Measurements from ENCODE around the gene CTCF.

Gene CTCF

GRCh38 chr16:67661886-67662652 is 99.7 kb downstream of the CTCF start:
- H4K8ac ChIP-seq (ENCODE audit: low read length): no peak overlapping the region
- no peaks in the 10 kb centered on the region for H3K27me3 ChIP-seq (ENCODE audit: control insufficient read depth in 1 of 2, insufficient read depth in 1 of 2, low read length in 2 of 2)
- no peaks in the 10 kb centered on the region for H3K9me3 ChIP-seq (ENCODE audit: control insufficient read depth, low read length)
- no peak overlapping the region for H3K4me3 ChIP-seq (ENCODE audit: insufficient read depth in 1 of 2, low read depth in 1 of 2, low read length in 2 of 2)
- H3K4me2 ChIP-seq (ENCODE audit: low read length, poor library complexity, severe bottlenecking): no peak overlapping the region
- no peak overlapping the region for H3K23ac ChIP-seq (ENCODE audit: low read length in 2 of 2)
- H3K4ac ChIP-seq (ENCODE audit: low read depth in 1 of 2, low read length in 2 of 2): no peak overlapping the region
- no peak overlapping the region for H2BK5ac ChIP-seq (ENCODE audit: low read depth, low read length, poor library complexity, severe bottlenecking)
- peaks cover 25 to 44% of the 10 kb centered on the region in 2 experiments for H3K36me3 ChIP-seq (ENCODE audit: control insufficient read depth in 1 of 2, insufficient read depth in 2 of 2, low read depth in 1 of 2, low read length in 2 of 2)
- peaks cover 11% of the 10 kb centered on the region for H3K79me1 ChIP-seq (replicated peaks; ENCODE audit: low read length, poor library complexity, severe bottlenecking)
- peaks cover 28% of the 10 kb centered on the region for H3K4me1 ChIP-seq (ENCODE audit: control insufficient read depth, insufficient read depth, low read depth, low read length)
- no peak overlapping the region for H2AFZ ChIP-seq (ENCODE audit: low read depth, low read length)
- no peak for DNase-seq
- no peak overlapping the region for H2AK5ac ChIP-seq (ENCODE audit: low read length, severe bottlenecking)
- no peak overlapping the region for H2BK12ac ChIP-seq (ENCODE audit: low read length in 2 of 2)
- no peak overlapping the region for H2BK15ac ChIP-seq (ENCODE audit: low read depth, poor library complexity, severe bottlenecking)
- H3K9ac ChIP-seq (ENCODE audit: low read length): no peak overlapping the region
- no peak overlapping the region for H3K27ac ChIP-seq (ENCODE audit: low read length, poor library complexity, severe bottlenecking)
- WGBS: 94% methylated on average over 34 of the region's 34 CpGs
- no peak overlapping the region for H3K18ac ChIP-seq (ENCODE audit: low read depth in 1 of 2, low read length in 2 of 2)
- no peak overlapping the region for H4K91ac ChIP-seq (ENCODE audit: low read length)
- H2BK120ac ChIP-seq (ENCODE audit: low read depth, low read length): no peak overlapping the region
- no peak overlapping the region for H3K14ac ChIP-seq (ENCODE audit: low read length in 2 of 2)

GRCh38 chr16:67662653-67663010 is 100.3 kb downstream of the CTCF start:
- Histone ChIP-seq H4K91ac (ENCODE audit: low read length) (no peak overlapping the region), H2BK15ac (ENCODE audit: low read depth, poor library complexity, severe bottlenecking) (no peak overlapping the region), H3K4me2 (ENCODE audit: low read length, poor library complexity, severe bottlenecking) (no peak overlapping the region), H2BK120ac (ENCODE audit: low read depth, low read length) (no peak overlapping the region), H3K18ac (ENCODE audit: low read depth in 1 of 2, low read length in 2 of 2) (no peak overlapping the region), H3K27me3 (ENCODE audit: control insufficient read depth in 1 of 2, insufficient read depth in 1 of 2, low read length in 2 of 2) (no peaks in the 10 kb centered on the region), H3K9me3 (ENCODE audit: control insufficient read depth, low read length) (no peaks in the 10 kb centered on the region), H3K27ac (ENCODE audit: low read length, poor library complexity, severe bottlenecking) (no peak overlapping the region), H2BK12ac (ENCODE audit: low read length in 2 of 2) (no peak overlapping the region), H3K4me3 (ENCODE audit: insufficient read depth in 1 of 2, low read depth in 1 of 2, low read length in 2 of 2) (no peak overlapping the region), H3K4me1 (ENCODE audit: control insufficient read depth, insufficient read depth, low read depth, low read length) (peaks cover 34% of the 10 kb centered on the region), H3K4ac (ENCODE audit: low read depth in 1 of 2, low read length in 2 of 2) (no peak overlapping the region), H3K9ac (ENCODE audit: low read length) (no peak overlapping the region), H3K23ac (ENCODE audit: low read length in 2 of 2) (no peak overlapping the region), H3K79me1 (replicated peaks; ENCODE audit: low read length, poor library complexity, severe bottlenecking) (peaks cover 11% of the 10 kb centered on the region), H3K36me3 (ENCODE audit: control insufficient read depth in 1 of 2, insufficient read depth in 2 of 2, low read depth in 1 of 2, low read length in 2 of 2) (peaks cover 25 to 39% of the 10 kb centered on the region in 2 experiments), H2BK5ac (ENCODE audit: low read depth, low read length, poor library complexity, severe bottlenecking) (no peak overlapping the region), H4K8ac (ENCODE audit: low read length) (no peak overlapping the region), H2AFZ (ENCODE audit: low read depth, low read length) (no peak overlapping the region), H3K14ac (ENCODE audit: low read length in 2 of 2) (no peak overlapping the region), H2AK5ac (ENCODE audit: low read length, severe bottlenecking) (no peak overlapping the region)
- DNase-seq: no peak

- Histone ChIP-seq H3K4me1 (ENCODE audit: control insufficient read depth, insufficient read depth, low read depth, low read length) (peaks cover 39% of the 10 kb centered on the region), H3K27ac (ENCODE audit: low read length, poor library complexity, severe bottlenecking) (no peak overlapping the region), H3K18ac (ENCODE audit: low read depth in 1 of 2, low read length in 2 of 2) (no peak overlapping the region), H2AK5ac (ENCODE audit: low read length, severe bottlenecking) (no peak overlapping the region), H3K79me1 (replicated peaks; ENCODE audit: low read length, poor library complexity, severe bottlenecking) (peaks cover 11% of the 10 kb centered on the region), H3K9me3 (ENCODE audit: control insufficient read depth, low read length) (no peaks in the 10 kb centered on the region), H3K23ac (ENCODE audit: low read length in 2 of 2) (no peak overlapping the region), H2BK15ac (ENCODE audit: low read depth, poor library complexity, severe bottlenecking) (no peak overlapping the region), H3K27me3 (ENCODE audit: control insufficient read depth in 1 of 2, insufficient read depth in 1 of 2, low read length in 2 of 2) (no peaks in the 10 kb centered on the region), H2BK5ac (ENCODE audit: low read depth, low read length, poor library complexity, severe bottlenecking) (no peak overlapping the region), H3K9ac (ENCODE audit: low read length) (no peak overlapping the region), H2AFZ (ENCODE audit: low read depth, low read length) (no peak overlapping the region), H3K14ac (ENCODE audit: low read length in 2 of 2) (no peak overlapping the region), H3K4me2 (ENCODE audit: low read length, poor library complexity, severe bottlenecking) (no peak overlapping the region), H3K36me3 (ENCODE audit: control insufficient read depth in 1 of 2, insufficient read depth in 2 of 2, low read depth in 1 of 2, low read length in 2 of 2) (peaks cover 25 to 32% of the 10 kb centered on the region in 2 experiments), H4K8ac (ENCODE audit: low read length) (no peak overlapping the region), H3K4me3 (ENCODE audit: insufficient read depth in 1 of 2, low read depth in 1 of 2, low read length in 2 of 2) (no peak overlapping the region), H4K91ac (ENCODE audit: low read length) (no peak overlapping the region), H2BK12ac (ENCODE audit: low read length in 2 of 2) (no peak overlapping the region), H3K4ac (ENCODE audit: low read depth in 1 of 2, low read length in 2 of 2) (no peak overlapping the region), H2BK120ac (ENCODE audit: low read depth, low read length) (no peak overlapping the region)
- WGBS: 81% methylated on average over 25 of the region's 25 CpGs
- peak; percentile 26 for DNase-seq
These were observed 101.0 kb downstream of the CTCF start for GRCh38 chr16:67663151-67663876.

- no peak overlapping the region for H2AFZ ChIP-seq (ENCODE audit: low read depth, low read length)
- peaks cover 37% of the 10 kb centered on the region for H3K4me1 ChIP-seq (ENCODE audit: control insufficient read depth, insufficient read depth, low read depth, low read length)
- no peak overlapping the region for H3K14ac ChIP-seq (ENCODE audit: low read length in 2 of 2)
- no peak overlapping the region for H4K8ac ChIP-seq (ENCODE audit: low read length)
- no peak overlapping the region for H3K4me2 ChIP-seq (ENCODE audit: low read length, poor library complexity, severe bottlenecking)
- H3K18ac ChIP-seq (ENCODE audit: low read depth in 1 of 2, low read length in 2 of 2): no peak overlapping the region
- no peak overlapping the region for H3K9ac ChIP-seq (ENCODE audit: low read length)
- WGBS: 96% methylated on average over 6 of the region's 6 CpGs
- no peak overlapping the region for H2AK5ac ChIP-seq (ENCODE audit: low read length, severe bottlenecking)
- no peak overlapping the region for H2BK15ac ChIP-seq (ENCODE audit: low read depth, poor library complexity, severe bottlenecking)
- H3K36me3 ChIP-seq (ENCODE audit: control insufficient read depth in 1 of 2, insufficient read depth in 2 of 2, low read depth in 1 of 2, low read length in 2 of 2): peaks cover 25 to 29% of the 10 kb centered on the region in 2 experiments
- no peak overlapping the region for H3K4ac ChIP-seq (ENCODE audit: low read depth in 1 of 2, low read length in 2 of 2)
- DNase-seq: no peak
- no peak overlapping the region for H3K27ac ChIP-seq (ENCODE audit: low read length, poor library complexity, severe bottlenecking)
- no peak overlapping the region for H2BK120ac ChIP-seq (ENCODE audit: low read depth, low read length)
- H3K79me1 ChIP-seq (replicated peaks; ENCODE audit: low read length, poor library complexity, severe bottlenecking): peaks cover 9% of the 10 kb centered on the region
- H2BK5ac ChIP-seq (ENCODE audit: low read depth, low read length, poor library complexity, severe bottlenecking): no peak overlapping the region
- H2BK12ac ChIP-seq (ENCODE audit: low read length in 2 of 2): no peak overlapping the region
- H3K27me3 ChIP-seq (ENCODE audit: control insufficient read depth in 1 of 2, insufficient read depth in 1 of 2, low read length in 2 of 2): no peaks in the 10 kb centered on the region
- no peaks in the 10 kb centered on the region for H3K9me3 ChIP-seq (ENCODE audit: control insufficient read depth, low read length)
- H3K23ac ChIP-seq (ENCODE audit: low read length in 2 of 2): no peak overlapping the region
- no peak overlapping the region for H4K91ac ChIP-seq (ENCODE audit: low read length)
- no peak overlapping the region for H3K4me3 ChIP-seq (ENCODE audit: insufficient read depth in 1 of 2, low read depth in 1 of 2, low read length in 2 of 2)
These were observed 101.5 kb downstream of the CTCF start for GRCh38 chr16:67663877-67664222.

Data from mesenchymal stem cell (in vitro differentiated cells and primary cell).